ENCODE measurements around the gene FAM131A. TPM values are rescaled to one million over a fixed set of nuclear protein-coding genes. Genes with fewer than 3 reads are reported as not detected.
A peak's percentile ranks its signal among the peaks of the same experiment; 100 is the strongest.

The FAM131A gene
- total and polyA plus RNA-seq, 2 donors (not counting 3 experiments of a cell fraction or from before 2014, with no cell fraction given), result 19.9 to 29.9 TPM

GRCh38 chr3:184335291-184335660 lies 2.1 kb upstream of the FAM131A start:
- BruUV-seq (replicated peaks), result no TSS peak
- Histone ChIP-seq H3K4me3 (replicated peaks in 1 of 3; ENCODE audit: insufficient read depth in 1 of 3, low read depth in 1 of 3, low read length in 3 of 3) (no peak overlapping the region), H3K9ac (replicated peaks; ENCODE audit: extremely low read depth, insufficient read depth, low read length) (peak overlapping the region; percentile 76), H2AFZ (ENCODE audit: low read depth, low read length) (no peak overlapping the region), H3K36me3 (ENCODE audit: control insufficient read depth in 2 of 2, extremely low read depth in 1 of 2, insufficient read depth in 2 of 2, low read length in 2 of 2) (peaks cover 20 to 24% of the 10 kb centered on the region in 2 experiments), H3K27me3 (ENCODE audit: control insufficient read depth in 2 of 2, insufficient read depth in 2 of 2, low read length in 2 of 2) (no peaks in the 10 kb centered on the region), H3K9me1 (replicated peaks; ENCODE audit: control insufficient read depth, extremely low read depth, insufficient read depth, low read length) (no peaks in the 10 kb centered on the region), H3K9me3 (replicated peaks; ENCODE audit: control insufficient read depth, insufficient read depth, low read length) (no peaks in the 10 kb centered on the region), H3K4me2 (ENCODE audit: insufficient read depth, low read length) (no peak overlapping the region), H3K4me1 (ENCODE audit: control insufficient read depth, extremely low read depth, insufficient read depth, low read length) (peaks cover 75% of the 10 kb centered on the region), H3K79me2 (ENCODE audit: control insufficient read depth, insufficient read depth, low read length) (peaks cover 41% of the 10 kb centered on the region), H3K27ac (ENCODE audit: insufficient read depth, low read depth, low read length) (peak overlapping the region; percentile 99), H4K20me1 (replicated peaks; ENCODE audit: control insufficient read depth, extremely low read depth, insufficient read depth, low read length) (no peaks in the 10 kb centered on the region)
- peak; percentile 4 for DNase-seq (ENCODE audit: low read depth, low spot score)
- ChIA-PET POLR2A (interaction anchor here (1.0 kb wide), 1 partner anchor 16 kb away, joined by 3 read pairs; no protein-coding TSS in a partner anchor), CTCF (no interaction called here)
- intact Hi-C loops (cut with micrococcal nuclease) (loop anchor here (10.0 kb wide), 1 partner anchor 1600 kb away; the partner anchor contains the start of gene TRA2B), dilution Hi-C loops (cut with MboI; ENCODE audit: extremely low pct_ligation_motif_present, low sequenced_read_pairs) (no loop called here)
- FAIRE-seq, result no peak
- TF ChIP-seq GATA2 (IDR thresholded peaks at IDR 0.05; ENCODE audit: insufficient read depth, insufficient read length, low read depth, low read length) (no peak), MAX (IDR thresholded peaks at IDR 0.05; ENCODE audit: insufficient read depth, insufficient read length) (no peak)

- intact Hi-C loops (cut with micrococcal nuclease), result loop anchor here (10.0 kb wide), 1 partner anchor 1599 kb away; the partner anchor contains the start of gene TRA2B
- Histone ChIP-seq H3K27ac (ENCODE audit: insufficient read depth, low read depth, low read length) (peak overlapping the region; percentile 99), H2AFZ (ENCODE audit: low read depth, low read length) (no peak overlapping the region), H3K4me3 (replicated peaks in 1 of 3; ENCODE audit: insufficient read depth in 1 of 3, low read depth in 1 of 3, low read length in 3 of 3) (peak overlapping the region; percentile 31 to 62 (median 54)), H3K9ac (replicated peaks; ENCODE audit: extremely low read depth, insufficient read depth, low read length) (peak overlapping the region; percentile 76), H3K36me3 (ENCODE audit: control insufficient read depth in 2 of 2, extremely low read depth in 1 of 2, insufficient read depth in 2 of 2, low read length in 2 of 2) (peaks cover 18 to 24% of the 10 kb centered on the region in 2 experiments), H4K20me1 (replicated peaks; ENCODE audit: control insufficient read depth, extremely low read depth, insufficient read depth, low read length) (no peaks in the 10 kb centered on the region), H3K79me2 (ENCODE audit: control insufficient read depth, insufficient read depth, low read length) (peaks cover 41% of the 10 kb centered on the region), H3K4me2 (ENCODE audit: insufficient read depth, low read length) (peak overlapping the region; percentile 73), H3K9me3 (replicated peaks; ENCODE audit: control insufficient read depth, insufficient read depth, low read length) (no peaks in the 10 kb centered on the region), H3K27me3 (ENCODE audit: control insufficient read depth in 2 of 2, insufficient read depth in 2 of 2, low read length in 2 of 2) (no peaks in the 10 kb centered on the region), H3K9me1 (replicated peaks; ENCODE audit: control insufficient read depth, extremely low read depth, insufficient read depth, low read length) (no peaks in the 10 kb centered on the region), H3K4me1 (ENCODE audit: control insufficient read depth, extremely low read depth, insufficient read depth, low read length) (peaks cover 80% of the 10 kb centered on the region)
- TF ChIP-seq FOS (IDR thresholded peaks at IDR 0.05; ENCODE audit: borderline replicate concordance, insufficient read depth, low read length) (peak; percentile 14), CTCF (IDR thresholded peaks at IDR 0.05; ENCODE audit: extremely low read depth in 1 of 2, insufficient read depth in 1 of 2, low read depth in 1 of 2, low read length in 2 of 2) (no peak), MAX (IDR thresholded peaks at IDR 0.05; ENCODE audit: insufficient read depth, insufficient read length) (no peak), POLR2A (IDR thresholded peaks at IDR 0.05; ENCODE audit: low read depth, low read length) (no peak), POLR2AphosphoS5 (IDR thresholded peaks at IDR 0.05; ENCODE audit: insufficient read depth, low read depth, low read length) (peak; percentile 84), JUN (IDR thresholded peaks at IDR 0.05; ENCODE audit: borderline replicate concordance, insufficient read depth, insufficient read length, low read depth) (peak; percentile 5)
- peak; percentile 81 for DNase-seq (ENCODE audit: low read depth, low spot score)
- POLR2A ChIA-PET, result interaction anchor here (1.0 kb wide), 1 partner anchor 16 kb away, joined by 3 read pairs; no protein-coding TSS in a partner anchor
- dilution Hi-C loops (cut with MboI; ENCODE audit: extremely low pct_ligation_motif_present, low sequenced_read_pairs), result no loop called here
- FAIRE-seq, result peak; percentile 79
- no TSS peak for BruUV-seq (replicated peaks)
- CTCF ChIA-PET, result interaction anchor here (1.1 to 1.6 kb wide), 3 partner anchors 10 to 30 kb away, joined by 4 to 7 read pairs (median 4); no protein-coding TSS in a partner anchor
These were observed 1.5 kb upstream of the FAM131A start for GRCh38 chr3:184335661-184336546.

All from endothelial cell of umbilical vein (primary cell).